GM12801 (cell line): ENCODE data around the gene SYT12.

ENCODE experiments used
- TF ChIP-seq, protein P1 (sequence below): IDR thresholded peaks from one replicate; pipeline ENCODE4 v1.5.1; 2011; ENCODE audit warnings: control low read depth; ENCODE audit not compliant: insufficient read length; ENCODE audit errors: extremely low read depth

SYT12 gene

DNA sequence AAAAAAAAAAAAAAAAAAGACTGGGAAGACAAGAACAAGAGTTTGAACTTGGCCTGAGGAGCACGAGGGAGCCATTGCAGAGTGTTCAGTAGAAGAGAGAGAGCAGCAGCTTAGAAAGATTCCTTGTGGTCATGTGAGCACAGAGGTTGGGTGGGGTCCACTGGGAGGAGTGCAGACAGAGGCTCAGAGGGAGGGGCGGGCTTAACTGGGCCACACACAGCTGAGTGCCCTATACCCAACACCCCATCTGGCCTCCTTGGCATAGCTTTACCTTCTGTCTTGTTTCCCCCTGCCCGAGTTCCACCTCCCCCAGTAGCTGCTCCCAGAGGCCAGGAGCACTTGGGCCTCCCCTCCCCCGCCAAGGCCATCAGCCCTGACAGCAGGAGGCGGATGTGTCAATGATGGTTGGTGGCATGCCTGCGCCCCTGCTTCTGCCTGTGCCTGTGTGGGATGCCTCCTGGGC, 35.7 kb upstream of the SYT12 start:
- TF ChIP-seq, protein P1, sequence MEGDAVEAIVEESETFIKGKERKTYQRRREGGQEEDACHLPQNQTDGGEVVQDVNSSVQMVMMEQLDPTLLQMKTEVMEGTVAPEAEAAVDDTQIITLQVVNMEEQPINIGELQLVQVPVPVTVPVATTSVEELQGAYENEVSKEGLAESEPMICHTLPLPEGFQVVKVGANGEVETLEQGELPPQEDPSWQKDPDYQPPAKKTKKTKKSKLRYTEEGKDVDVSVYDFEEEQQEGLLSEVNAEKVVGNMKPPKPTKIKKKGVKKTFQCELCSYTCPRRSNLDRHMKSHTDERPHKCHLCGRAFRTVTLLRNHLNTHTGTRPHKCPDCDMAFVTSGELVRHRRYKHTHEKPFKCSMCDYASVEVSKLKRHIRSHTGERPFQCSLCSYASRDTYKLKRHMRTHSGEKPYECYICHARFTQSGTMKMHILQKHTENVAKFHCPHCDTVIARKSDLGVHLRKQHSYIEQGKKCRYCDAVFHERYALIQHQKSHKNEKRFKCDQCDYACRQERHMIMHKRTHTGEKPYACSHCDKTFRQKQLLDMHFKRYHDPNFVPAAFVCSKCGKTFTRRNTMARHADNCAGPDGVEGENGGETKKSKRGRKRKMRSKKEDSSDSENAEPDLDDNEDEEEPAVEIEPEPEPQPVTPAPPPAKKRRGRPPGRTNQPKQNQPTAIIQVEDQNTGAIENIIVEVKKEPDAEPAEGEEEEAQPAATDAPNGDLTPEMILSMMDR: no peak

DNA sequence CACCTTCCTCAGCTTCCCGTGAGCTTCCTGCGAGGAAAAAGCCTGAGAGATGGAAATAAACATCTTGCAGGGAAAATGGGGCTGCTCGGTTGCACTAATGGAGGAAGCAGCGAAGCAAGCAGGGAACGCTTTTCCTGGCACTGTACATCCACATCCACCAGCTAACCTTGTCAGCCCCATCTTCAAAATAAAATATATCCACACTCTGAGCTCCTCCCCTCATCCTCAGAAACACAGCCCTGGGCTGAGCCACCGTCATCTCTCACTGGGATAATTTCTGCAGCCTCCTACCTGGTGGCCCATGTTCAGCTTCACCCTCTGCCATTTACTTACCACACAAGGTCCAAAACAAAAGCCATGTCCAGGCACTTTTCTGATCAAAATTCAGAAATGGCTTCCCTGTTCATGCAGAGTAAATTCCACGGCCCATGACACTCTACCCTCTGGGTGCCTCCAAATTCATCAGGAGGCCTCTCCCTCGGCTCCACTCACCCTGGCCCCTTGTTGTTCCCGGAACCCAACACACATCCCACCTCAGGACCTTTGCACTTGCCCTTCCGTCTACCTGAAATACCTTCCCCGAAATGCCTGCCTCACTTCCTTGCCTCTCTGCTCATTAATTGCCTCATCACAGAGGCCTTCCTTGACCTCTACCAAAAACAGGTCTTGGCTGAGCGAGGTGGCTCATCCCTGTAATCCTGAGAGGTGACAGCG, 34.9 kb upstream of the SYT12 start:
- TF ChIP-seq, protein P1: no peak

DNA sequence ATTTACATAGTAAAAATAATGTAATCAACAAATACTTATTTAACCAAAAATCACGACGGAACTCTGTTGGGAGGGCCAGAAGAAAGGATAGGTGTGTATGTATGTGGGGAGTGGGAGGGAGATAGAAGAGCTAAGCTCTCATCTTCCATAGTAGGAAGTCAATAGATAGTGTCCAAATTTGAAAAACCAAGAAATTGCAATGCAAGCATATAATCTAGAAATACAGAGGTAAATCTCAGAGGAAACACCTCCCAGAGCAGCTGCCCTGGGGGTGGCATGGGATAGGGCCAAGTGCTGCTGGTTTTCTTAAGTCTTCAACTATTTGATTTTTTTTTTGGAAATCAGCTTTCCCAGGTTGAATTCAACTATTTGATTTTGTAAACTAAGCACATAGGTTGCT, 30.9 kb upstream of the SYT12 start:
- TF ChIP-seq, protein P1: no peak

DNA sequence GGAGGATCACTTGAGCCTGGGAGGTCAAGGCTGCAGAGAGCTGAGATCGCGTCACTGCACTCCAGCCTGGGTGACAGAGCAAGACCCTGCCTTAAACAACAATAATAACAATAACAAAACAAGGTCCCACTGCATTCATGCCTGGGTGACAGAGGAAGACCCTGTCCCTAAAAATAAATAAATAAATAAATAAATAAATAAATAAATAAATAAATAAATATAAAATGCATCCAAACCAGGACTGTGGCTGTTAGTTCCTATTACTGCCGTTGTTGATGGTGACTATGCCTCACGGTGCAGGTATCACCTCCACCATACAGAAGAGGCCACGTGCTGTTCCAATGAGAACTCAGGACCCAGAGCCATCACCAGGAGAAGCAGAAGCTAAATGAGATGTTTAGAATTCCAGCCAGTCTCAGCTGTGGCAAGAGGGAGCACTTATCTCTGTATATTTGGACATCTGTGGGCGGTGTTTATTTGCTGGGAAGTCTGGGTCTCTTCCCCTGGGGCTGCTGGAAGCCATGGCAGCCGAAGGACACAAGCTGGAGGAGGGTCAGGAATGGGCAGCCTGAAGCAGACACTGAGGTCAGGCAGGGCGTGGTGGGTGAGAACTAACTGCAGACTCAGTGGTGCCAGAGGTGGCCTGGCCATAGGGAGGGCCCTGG, 26.2 kb upstream of the SYT12 start:
- TF ChIP-seq, protein P1: no peak

DNA sequence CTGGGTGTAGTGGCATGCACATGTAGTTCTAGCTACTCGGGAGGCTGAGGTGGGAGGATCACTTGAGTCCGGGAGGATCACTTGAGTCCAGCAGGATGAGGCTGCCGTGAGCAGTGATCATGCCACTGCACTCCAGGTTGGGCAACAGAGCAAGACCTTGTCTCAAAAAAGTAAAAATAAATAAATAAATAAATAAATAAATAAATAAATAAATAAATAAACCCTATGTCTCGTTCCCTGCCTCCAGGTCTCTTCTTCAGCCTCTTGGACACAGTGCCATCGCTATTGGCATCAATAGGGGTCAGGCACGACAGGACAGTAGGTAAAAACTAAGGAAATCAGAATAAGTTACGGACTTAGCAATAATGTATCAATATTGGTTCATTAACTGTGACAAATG, 23.4 kb upstream of the SYT12 start:
- TF ChIP-seq, protein P1: no peak

DNA sequence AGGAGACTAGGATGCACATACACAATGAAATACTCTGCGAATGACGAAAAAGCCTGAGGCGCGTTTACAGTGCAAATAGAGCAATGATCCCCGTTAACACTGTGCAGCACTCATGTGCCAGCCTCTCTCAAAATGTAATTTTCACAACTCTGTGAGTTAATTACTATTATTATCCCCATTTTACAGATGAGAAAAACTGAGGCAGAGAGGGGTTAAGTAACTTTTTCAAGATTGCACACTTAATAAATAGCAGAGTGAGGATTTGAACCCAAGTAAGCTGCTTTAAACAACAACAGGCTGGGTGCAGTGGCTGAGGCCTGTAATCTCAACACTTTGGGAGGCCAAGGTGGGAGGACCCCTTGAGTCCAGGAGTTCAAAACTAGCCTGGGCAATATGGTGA, 21.6 kb upstream of the SYT12 start:
- TF ChIP-seq, protein P1: no peak

DNA sequence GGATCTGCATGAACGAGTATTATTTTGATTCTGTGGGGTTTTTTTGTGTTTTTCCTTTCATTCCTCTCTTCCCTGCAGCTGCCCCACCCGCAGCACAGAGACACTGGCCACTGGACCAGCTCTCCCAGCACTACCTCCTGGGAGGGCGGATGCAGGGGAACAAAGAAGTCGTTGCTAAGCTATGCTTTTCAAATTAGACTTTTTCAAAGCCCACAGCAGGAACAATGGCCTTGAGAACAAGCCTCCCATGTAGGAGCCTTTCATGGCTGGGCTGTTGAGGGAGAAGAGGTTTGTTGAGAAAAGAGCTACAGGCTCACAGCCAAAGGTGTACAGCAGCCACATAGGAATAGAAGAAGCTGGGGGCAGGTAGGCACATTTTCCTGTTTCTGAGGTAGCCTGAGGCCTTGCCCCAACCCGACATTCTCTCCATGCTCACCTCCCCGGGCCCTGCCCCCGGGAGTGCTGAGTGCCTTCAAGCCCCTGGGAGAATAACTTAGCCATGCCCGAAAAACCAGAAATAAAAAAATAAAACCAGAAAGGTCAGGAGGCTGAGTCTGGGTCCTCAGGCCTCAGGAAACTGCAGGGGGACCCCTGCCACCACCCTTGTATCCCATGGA, 20.5 kb upstream of the SYT12 start:
- TF ChIP-seq, protein P1: no peak
